B cell (primary cell): ENCODE measurements around the gene HPCAL4. TPM values are rescaled to one million over a fixed set of nuclear protein-coding genes. Genes with fewer than 3 reads are reported as not detected.

Experiments
- ATAC-seq: fragments of 200-7000 bp; cut with Tn5 transposase; one replicate; pipeline ENCODE4 v1.10.0; 2021; ENCODE audit warnings: low read depth, mild to moderate bottlenecking, moderate number of reproducible peaks, moderate library complexity
- CTCF ChIA-PET: fragments of 350-600 bp; sonication (Branson Sonifier 250); formaldehyde crosslinking; loops from one replicate; lab custom pipeline; 2021; ENCODE audit warnings: antibody characterized with exemption, inconsistent platforms; lab: Charles Lee
- POLR2A ChIA-PET: fragments of 350-600 bp; sonication (Branson Sonifier 250); formaldehyde crosslinking; loops from one replicate; lab custom pipeline; 2021; ENCODE audit warnings: antibody characterized with exemption; lab: Charles Lee
- DNase-seq: peaks from one replicate; pipeline ENCODE4 v3.0.0; 2013
- H2AFZ ChIP-seq: 2 replicates; pipeline ENCODE4 v1.6.1; 2012; ENCODE audit warnings: mild to moderate bottlenecking, low read depth, low read length; ENCODE audit not compliant: insufficient read depth, poor library complexity, severe bottlenecking
- H3K27ac ChIP-seq, 2 donors: 1 replicate in 1 of 2; 2 replicates in 1 of 2; pipeline ENCODE4 v1.5.1; 2012 to 2013; ENCODE audit warnings: low read length in 2 of 2, mild to moderate bottlenecking in 2 of 2, moderate library complexity in 1 of 2
- H3K27me3 ChIP-seq, 4 experiments: fragments of 200-600 bp in 1 of 4; sonication (generic) in 1 of 4; replicated peaks in 1 of 4; 1 replicate in 2 of 4; 2 replicates in 2 of 4; pipeline versions ENCODE4 v1.6.1 to v1.7.0; 2013 to 2016; ENCODE audit warnings: low read length in 3 of 4, mild to moderate bottlenecking in 2 of 4, mixed read lengths in 1 of 4, moderate library complexity in 1 of 4; ENCODE audit not compliant: insufficient read depth in 4 of 4, control insufficient read depth in 3 of 4; ENCODE audit errors: control extremely low read depth in 1 of 4
- H3K36me3 ChIP-seq, 2 experiments: replicated peaks in 1 of 2; 1 replicate in 1 of 2; 2 replicates in 1 of 2; pipeline versions ENCODE4 v1.6.1 to v1.7.1; 2013; ENCODE audit warnings: low read length in 1 of 2; ENCODE audit not compliant: insufficient read depth in 2 of 2, control insufficient read depth in 1 of 2; ENCODE audit errors: control extremely low read depth in 1 of 2, extremely low read depth in 1 of 2
- H3K4me1 ChIP-seq, 2 donors: fragments of 200-600 bp in 1 of 2; sonication (generic) in 1 of 2; 1 replicate in 1 of 2; 2 replicates in 1 of 2; pipeline versions ENCODE4 v1.5.1 to v1.6.1; 2013 to 2017; ENCODE audit warnings: low read length in 2 of 2; ENCODE audit not compliant: control insufficient read depth in 2 of 2, insufficient read depth in 2 of 2
- H3K4me2 ChIP-seq: replicated peaks from 2 replicates; pipeline ENCODE3; 2012; ENCODE audit warnings: mild to moderate bottlenecking, low read depth, low read length; ENCODE audit not compliant: poor library complexity, severe bottlenecking
- H3K4me3 ChIP-seq, 5 experiments: fragments of 200-600 bp in 1 of 5; sonication (generic) in 1 of 5; 1 replicate in 3 of 5; 2 replicates in 2 of 5; pipeline versions ENCODE4 v1.5.1 to v1.7.0; 2011 to 2016; ENCODE audit warnings: low read length in 4 of 5, mild to moderate bottlenecking in 4 of 5, low read depth in 2 of 5, control low read depth in 1 of 5, moderate library complexity in 1 of 5; ENCODE audit not compliant: insufficient read depth in 1 of 5; ENCODE audit errors: control extremely low read depth in 1 of 5, extremely low read depth in 1 of 5
- H3K79me2 ChIP-seq: fragments of 200-600 bp; sonication (generic); one replicate; pipeline ENCODE4 v1.6.0; 2016; ENCODE audit warnings: low read length; ENCODE audit not compliant: control insufficient read depth, insufficient read depth
- H3K9ac ChIP-seq: fragments of 200-600 bp; sonication (generic); 2 replicates; pipeline ENCODE4 v1.6.1; 2017; ENCODE audit warnings: mild to moderate bottlenecking, low read length, moderate library complexity
- H3K9me3 ChIP-seq, 3 donors: one replicate each; pipeline versions ENCODE4 v1.6.1 to v1.7.1; 2013; ENCODE audit warnings: low read length in 2 of 3; ENCODE audit not compliant: control insufficient read depth in 2 of 3, insufficient read depth in 1 of 3; ENCODE audit errors: control extremely low read depth in 1 of 3
- H4K20me1 ChIP-seq: 2 replicates; pipeline ENCODE4 v1.6.0; 2012; ENCODE audit warnings: mild to moderate bottlenecking, low read length; ENCODE audit not compliant: insufficient read depth, control insufficient read depth, poor library complexity, severe bottlenecking
- H3K27ac Mint-ChIP-seq: one replicate; pipeline ENCODE4 v1.8.0; 2021; ENCODE audit warnings: mixed read lengths
- H3K27me3 Mint-ChIP-seq: one replicate; pipeline ENCODE4 v1.8.0; 2021; ENCODE audit warnings: mixed read lengths
- H3K4me1 Mint-ChIP-seq: one replicate; pipeline ENCODE4 v1.8.0; 2021; ENCODE audit warnings: mixed read lengths
- H3K4me3 Mint-ChIP-seq: one replicate; pipeline ENCODE4 v1.8.0; 2021; ENCODE audit warnings: mixed read lengths
- H3K9me3 Mint-ChIP-seq: one replicate; pipeline ENCODE4 v1.8.0; 2022; ENCODE audit warnings: mixed read lengths; ENCODE audit not compliant: insufficient read depth
- EZH2 ChIP-seq: IDR thresholded peaks from 2 replicates; pipeline ENCODE4 v1.6.1; 2012; ENCODE audit warnings: borderline replicate concordance, low read depth, mild to moderate bottlenecking, moderate library complexity, low read length; ENCODE audit not compliant: insufficient read depth, poor library complexity, severe bottlenecking
- WGBS: methylation state at CpG from one replicate; pipeline ENCODE4 v1.1.5; 2013; ENCODE audit warnings: missing lambda C conversion rate; ENCODE audit not compliant: insufficient coverage; 5-methylcytosine and 5-hydroxymethylcytosine counted together
- intact Hi-C: fragments of 100-400 bp; cut with micrococcal nuclease; formaldehyde crosslinking; loops from one replicate; pipeline ENCODE4 v1.10.0; 2022
- polyA plus RNA-seq: library from polyadenylated mRNA; depleted of rRNA; stranded (reverse); fragments of >200 nt; gene quantifications from 2 replicates; pipeline ENCODE4 v1.2.3, GENCODE V29; 2012
- total RNA-seq, 2 donors: library from RNA; stranded (reverse); fragments of 120-200 nt in 1 of 2; gene quantifications; 1 replicate in 1 of 2; 2 replicates in 1 of 2; pipeline versions ENCODE4 v1.2.3 to v1.2.4, GENCODE V29; 2013 to 2022
- TF ChIP-seq, protein P1 (sequence below): fragments of 200-600 bp; IDR thresholded peaks from one replicate; pipeline ENCODE4 v1.8.0; 2022; ENCODE audit warnings: antibody characterized with exemption, mild to moderate bottlenecking

HPCAL4 gene
- total and polyA plus RNA-seq, 2 donors (not counting 1 experiment from before 2014, with no cell fraction given), result not detected

DNA sequence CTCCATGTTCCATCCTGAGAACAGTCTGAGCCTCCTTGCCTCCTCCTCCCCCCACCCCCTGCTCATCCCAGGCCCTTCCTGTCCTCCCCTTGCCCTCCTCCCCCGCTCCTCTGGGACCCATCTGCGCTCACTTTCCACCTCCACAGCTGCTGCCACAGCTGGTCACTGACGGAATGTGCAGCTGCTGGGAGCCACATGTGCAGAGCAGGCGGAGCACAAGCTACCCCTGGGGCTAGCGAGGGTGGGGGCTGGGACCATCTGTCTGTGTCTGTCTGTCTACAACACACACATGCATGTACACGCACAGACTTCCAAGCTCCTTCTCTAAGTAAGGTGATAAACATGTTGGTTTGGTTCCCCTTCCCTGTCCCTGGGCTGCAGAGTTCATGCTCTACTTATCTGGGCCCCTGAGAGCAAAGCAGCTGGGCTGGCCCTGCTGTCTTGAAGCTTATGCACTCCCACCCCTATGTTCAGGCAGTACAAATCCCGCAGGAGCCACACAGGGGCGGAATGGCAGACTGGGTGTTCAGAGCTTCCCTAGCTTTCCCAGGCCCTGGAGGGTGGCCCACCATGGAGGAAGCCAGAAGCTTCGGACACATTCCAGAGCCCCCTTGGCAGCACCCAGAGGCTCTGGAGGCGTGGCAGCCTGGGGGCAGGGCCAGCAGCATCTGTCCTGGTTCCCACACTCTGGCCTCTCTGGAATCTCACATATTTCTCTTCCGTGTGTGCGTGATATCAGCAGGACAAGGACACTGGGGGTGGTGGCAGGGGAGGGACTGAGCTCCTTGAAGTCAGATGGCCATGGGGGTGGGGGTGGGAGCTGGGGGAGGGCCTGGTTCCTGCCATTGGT, 44.8 kb downstream of the HPCAL4 start:
- peaks cover 10% of the 10 kb centered on the region for H3K27me3 Mint-ChIP-seq

More for the DNA sequence above, 44.8 kb downstream of the HPCAL4 start:
- WGBS, result 72% methylated on average over 6 of the region's 12 CpGs
- no peak for TF ChIP-seq EZH2
- TF ChIP-seq, protein P1, sequence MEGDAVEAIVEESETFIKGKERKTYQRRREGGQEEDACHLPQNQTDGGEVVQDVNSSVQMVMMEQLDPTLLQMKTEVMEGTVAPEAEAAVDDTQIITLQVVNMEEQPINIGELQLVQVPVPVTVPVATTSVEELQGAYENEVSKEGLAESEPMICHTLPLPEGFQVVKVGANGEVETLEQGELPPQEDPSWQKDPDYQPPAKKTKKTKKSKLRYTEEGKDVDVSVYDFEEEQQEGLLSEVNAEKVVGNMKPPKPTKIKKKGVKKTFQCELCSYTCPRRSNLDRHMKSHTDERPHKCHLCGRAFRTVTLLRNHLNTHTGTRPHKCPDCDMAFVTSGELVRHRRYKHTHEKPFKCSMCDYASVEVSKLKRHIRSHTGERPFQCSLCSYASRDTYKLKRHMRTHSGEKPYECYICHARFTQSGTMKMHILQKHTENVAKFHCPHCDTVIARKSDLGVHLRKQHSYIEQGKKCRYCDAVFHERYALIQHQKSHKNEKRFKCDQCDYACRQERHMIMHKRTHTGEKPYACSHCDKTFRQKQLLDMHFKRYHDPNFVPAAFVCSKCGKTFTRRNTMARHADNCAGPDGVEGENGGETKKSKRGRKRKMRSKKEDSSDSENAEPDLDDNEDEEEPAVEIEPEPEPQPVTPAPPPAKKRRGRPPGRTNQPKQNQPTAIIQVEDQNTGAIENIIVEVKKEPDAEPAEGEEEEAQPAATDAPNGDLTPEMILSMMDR, result no peak
- intact Hi-C loops, result no loop called here
- H3K4me2 ChIP-seq, result no peak overlapping the region
- CTCF ChIA-PET, result interaction anchor here (0.6 to 4.9 kb wide), 3 partner anchors 12 to 39 kb away, joined by 3 to 34 read pairs (median 4); no protein-coding TSS in a partner anchor
- H3K9ac ChIP-seq, result no peak overlapping the region
- peaks cover 0 to 6% (median 0%) of the 10 kb centered on the region in 4 experiments for H3K27me3 ChIP-seq
- H3K36me3 ChIP-seq, result no peaks in the 10 kb centered on the region
- no peak overlapping the region for H2AFZ ChIP-seq
- peaks cover 0 to 8% (median 0%) of the 10 kb centered on the region in 3 donors for H3K9me3 ChIP-seq
- no peak for ATAC-seq
- H3K79me2 ChIP-seq, result no peaks in the 10 kb centered on the region
- no peak overlapping the region for H3K4me3 Mint-ChIP-seq
- no peak overlapping the region for H3K4me3 ChIP-seq
- POLR2A ChIA-PET, result no interaction called here
- no peaks in the 10 kb centered on the region for H3K4me1 ChIP-seq
- no peaks in the 10 kb centered on the region for H3K4me1 Mint-ChIP-seq
- H3K27ac ChIP-seq, result no peak overlapping the region
- H4K20me1 ChIP-seq, result no peaks in the 10 kb centered on the region
- no peak for DNase-seq
- H3K9me3 Mint-ChIP-seq, result no peaks in the 10 kb centered on the region
- H3K27ac Mint-ChIP-seq, result no peak overlapping the region
